CD8-positive, alpha-beta memory T cell (primary cell): ENCODE results near the gene HSPB1. TPM values are rescaled to one million over a fixed set of nuclear protein-coding genes. Genes with fewer than 3 reads are reported as not detected.
A peak's percentile ranks its signal among the peaks of the same experiment; 100 is the strongest.
"Not testable (repeated sequence)": the region's sequence is repeated elsewhere in the genome, so short reads cannot be mapped to it uniquely, and the experiment has no call there.

ENCODE experiments used
- CTCF ChIA-PET: fragments of 350-600 bp; sonication (Branson Sonifier 250); formaldehyde crosslinking; loops from one replicate; lab custom pipeline; 2021; ENCODE audit warnings: antibody characterized with exemption; lab: Charles Lee
- POLR2A ChIA-PET: fragments of 350-600 bp; sonication (Branson Sonifier 250); formaldehyde crosslinking; loops from one replicate; lab custom pipeline; 2021; ENCODE audit warnings: antibody characterized with exemption; lab: Charles Lee
- DNase-seq, 5 donors: peaks; one replicate each; pipeline versions ENCODE4 v3.0.0 to v3.0.0-alpha.2; 2020 to 2022; ENCODE audit warnings: mixed read lengths in 1 of 5
- H3K27ac ChIP-seq: one replicate; pipeline ENCODE4 v1.7.0; 2013; ENCODE audit warnings: low read depth, mild to moderate bottlenecking, low read length, moderate library complexity
- H3K27me3 ChIP-seq: 2 replicates; pipeline ENCODE4 v1.7.0; 2013; ENCODE audit warnings: low read length, mild to moderate bottlenecking; ENCODE audit not compliant: insufficient read depth, poor library complexity, severe bottlenecking
- H3K36me3 ChIP-seq: 2 replicates; pipeline ENCODE4 v1.7.0; 2013; ENCODE audit warnings: mild to moderate bottlenecking, low read length, moderate library complexity; ENCODE audit not compliant: insufficient read depth
- H3K4me1 ChIP-seq: 2 replicates; pipeline ENCODE4 v1.7.0; 2013; ENCODE audit warnings: mild to moderate bottlenecking, low read length, moderate library complexity; ENCODE audit not compliant: insufficient read depth
- H3K4me3 ChIP-seq: 2 replicates; pipeline ENCODE4 v1.7.0; 2013; ENCODE audit warnings: mild to moderate bottlenecking, low read length
- H3K9me3 ChIP-seq: 2 replicates; pipeline ENCODE4 v1.7.0; 2013; ENCODE audit warnings: mild to moderate bottlenecking, low read length
- H3K27ac Mint-ChIP-seq, 8 donors: one replicate each; pipeline ENCODE4 v1.8.0; 2020 to 2021; ENCODE audit warnings: mixed read lengths in 8 of 8, mild to moderate bottlenecking in 6 of 8, inconsistent platforms in 3 of 8, moderate library complexity in 3 of 8
- H3K27me3 Mint-ChIP-seq, 2 donors: one replicate each; pipeline ENCODE4 v1.8.0; 2020 to 2021; ENCODE audit warnings: mixed read lengths in 2 of 2, mild to moderate bottlenecking in 1 of 2, moderate library complexity in 1 of 2
- H3K36me3 Mint-ChIP-seq, 3 donors: one replicate each; pipeline ENCODE4 v1.8.0; 2020 to 2021; ENCODE audit warnings: mixed read lengths in 3 of 3, inconsistent platforms in 1 of 3, mild to moderate bottlenecking in 1 of 3
- H3K4me1 Mint-ChIP-seq, 3 donors: one replicate each; pipeline ENCODE4 v1.8.0; 2020 to 2021; ENCODE audit warnings: mixed read lengths in 3 of 3, inconsistent platforms in 1 of 3, mild to moderate bottlenecking in 1 of 3
- H3K4me3 Mint-ChIP-seq, 7 donors: one replicate each; pipeline ENCODE4 v1.8.0; 2020 to 2021; ENCODE audit warnings: mixed read lengths in 7 of 7, mild to moderate bottlenecking in 6 of 7, moderate library complexity in 4 of 7, inconsistent platforms in 2 of 7
- H3K9me3 Mint-ChIP-seq, 5 donors: one replicate each; pipeline ENCODE4 v1.8.0; 2020 to 2022; ENCODE audit warnings: mixed read lengths in 5 of 5, mild to moderate bottlenecking in 3 of 5, moderate library complexity in 2 of 5, inconsistent platforms in 1 of 5
- polyA plus RNA-seq: library from polyadenylated mRNA; unstranded; fragments of 300-500 nt; fragmentation: Illumina TruSeq; gene quantifications from one replicate; pipeline ENCODE4 v1.2.3, GENCODE V29; 2021
- total RNA-seq, 2 experiments: library from RNA; stranded (reverse); gene quantifications; one replicate each; pipeline ENCODE4 v1.2.3, GENCODE V29; 2021

Gene HSPB1
- total and polyA plus RNA-seq, 3 experiments from 2014 or later, result 74.7 to 84.1 (median 80.7) TPM

- no peak overlapping the region for H3K4me3 ChIP-seq
- H3K27me3 Mint-ChIP-seq, result peaks cover 17 to 38% of the 10 kb centered on the region in 2 donors
- H3K27me3 ChIP-seq, result peaks cover 10% of the 10 kb centered on the region
- no peaks in the 10 kb centered on the region for H3K9me3 ChIP-seq
- CTCF ChIA-PET, result interaction anchor here (0.6 to 1.3 kb wide), 9 partner anchors 8 to 86 kb away, joined by 3 to 5 read pairs (median 3); no protein-coding TSS in a partner anchor
- peaks cover 0 to 14% (median 7%) of the 10 kb centered on the region in 3 donors for H3K4me1 Mint-ChIP-seq
- peak in 1 of 5 donors; percentile 39 for DNase-seq
- H3K4me3 Mint-ChIP-seq, result no peak overlapping the region
- H3K36me3 ChIP-seq, result no peaks in the 10 kb centered on the region
- H3K36me3 Mint-ChIP-seq, result no peaks in the 10 kb centered on the region
- no peak overlapping the region for H3K27ac ChIP-seq
- H3K27ac Mint-ChIP-seq, result no peak overlapping the region
- H3K4me1 ChIP-seq, result no peaks in the 10 kb centered on the region
- POLR2A ChIA-PET, result no interaction called here
- peaks cover 0 to 3% (median 0%) of the 10 kb centered on the region in 5 donors for H3K9me3 Mint-ChIP-seq
These were observed 39.6 kb upstream of the HSPB1 start for GRCh38 chr7:76262683-76263402.

GRCh38 chr7:76265299-76265698 is 37.2 kb upstream of the HSPB1 start:
- no peaks in the 10 kb centered on the region for H3K36me3 Mint-ChIP-seq

GRCh38 chr7:76267107-76267893 is 35.2 kb upstream of the HSPB1 start:
- no peaks in the 10 kb centered on the region for H3K36me3 ChIP-seq
- no peak overlapping the region for H3K27ac Mint-ChIP-seq
- H3K27ac ChIP-seq, result no peak overlapping the region
- no peaks in the 10 kb centered on the region for H3K9me3 ChIP-seq
- H3K36me3 Mint-ChIP-seq, result no peaks in the 10 kb centered on the region
- peak overlapping the region in 1 of 7 donors; percentile 44 for H3K4me3 Mint-ChIP-seq
- H3K4me1 Mint-ChIP-seq, result peaks cover 4 to 13% (median 9%) of the 10 kb centered on the region in 3 donors
- no peak overlapping the region for H3K4me3 ChIP-seq
- peaks cover 22 to 38% of the 10 kb centered on the region in 2 donors for H3K27me3 Mint-ChIP-seq
- H3K9me3 Mint-ChIP-seq, result peaks cover 0 to 3% (median 0%) of the 10 kb centered on the region in 5 donors
- POLR2A ChIA-PET, result no interaction called here
- no peak for DNase-seq
- H3K4me1 ChIP-seq, result no peaks in the 10 kb centered on the region
- peaks cover 6% of the 10 kb centered on the region for H3K27me3 ChIP-seq
- CTCF ChIA-PET, result no interaction called here

More at GRCh38 chr7:76265299-76265698, 37.2 kb upstream of the HSPB1 start:
- POLR2A ChIA-PET, result no interaction called here
- H3K4me1 ChIP-seq, result no peaks in the 10 kb centered on the region
- no peaks in the 10 kb centered on the region for H3K9me3 ChIP-seq
- peaks cover 6% of the 10 kb centered on the region for H3K27me3 ChIP-seq
- no peak overlapping the region for H3K4me3 Mint-ChIP-seq
- no peak overlapping the region for H3K27ac ChIP-seq
- H3K4me1 Mint-ChIP-seq, result peaks cover 4 to 13% (median 11%) of the 10 kb centered on the region in 3 donors
- CTCF ChIA-PET, result interaction anchor here (0.6 kb wide), 1 partner anchor 1855 kb away, joined by 4 read pairs; no protein-coding TSS in a partner anchor
- peaks cover 0 to 3% (median 0%) of the 10 kb centered on the region in 5 donors for H3K9me3 Mint-ChIP-seq
- peaks cover 22 to 43% of the 10 kb centered on the region in 2 donors for H3K27me3 Mint-ChIP-seq
- DNase-seq, result no peak
- H3K27ac Mint-ChIP-seq, result no peak overlapping the region
- no peak overlapping the region for H3K4me3 ChIP-seq
- no peaks in the 10 kb centered on the region for H3K36me3 ChIP-seq

- no peak for DNase-seq
- H3K4me1 ChIP-seq, result no peaks in the 10 kb centered on the region
- POLR2A ChIA-PET, result no interaction called here
- H3K36me3 ChIP-seq, result no peaks in the 10 kb centered on the region
- Mint-ChIP-seq H3K27me3 (peaks cover 22 to 40% of the 10 kb centered on the region in 2 donors), H3K36me3 (no peaks in the 10 kb centered on the region), H3K27ac (no peak overlapping the region), H3K4me3 (no peak overlapping the region), H3K9me3 (peaks cover 0 to 3% (median 0%) of the 10 kb centered on the region in 5 donors), H3K4me1 (peaks cover 4 to 13% (median 9%) of the 10 kb centered on the region in 3 donors)
- no peak overlapping the region for H3K27ac ChIP-seq
- H3K27me3 ChIP-seq, result peaks cover 6% of the 10 kb centered on the region
- no peak overlapping the region for H3K4me3 ChIP-seq
- H3K9me3 ChIP-seq, result no peaks in the 10 kb centered on the region
- CTCF ChIA-PET, result interaction anchor here (1.2 kb wide), 1 partner anchor 23 kb away, joined by 3 read pairs; no protein-coding TSS in a partner anchor
These were observed 34.6 kb upstream of the HSPB1 start for GRCh38 chr7:76267894-76268183.

- no peaks in the 10 kb centered on the region for H3K36me3 Mint-ChIP-seq
- POLR2A ChIA-PET, result no interaction called here
- no peak overlapping the region for H3K27ac ChIP-seq
- H3K9me3 ChIP-seq, result no peaks in the 10 kb centered on the region
- no peaks in the 10 kb centered on the region for H3K36me3 ChIP-seq
- H3K27me3 ChIP-seq, result peaks cover 6% of the 10 kb centered on the region
- H3K4me3 Mint-ChIP-seq, result peak overlapping the region in 4 of 7 donors; percentile 2 to 41 (median 30)
- peaks cover 0 to 3% (median 0%) of the 10 kb centered on the region in 5 donors for H3K9me3 Mint-ChIP-seq
- peaks cover 20 to 39% of the 10 kb centered on the region in 2 donors for H3K27me3 Mint-ChIP-seq
- no peaks in the 10 kb centered on the region for H3K4me1 ChIP-seq
- no peak overlapping the region for H3K4me3 ChIP-seq
- H3K27ac Mint-ChIP-seq, result no peak overlapping the region
- CTCF ChIA-PET, result interaction anchor here (1.2 kb wide), 1 partner anchor 23 kb away, joined by 3 read pairs; no protein-coding TSS in a partner anchor
- DNase-seq, result no peak
- peaks cover 4 to 13% (median 10%) of the 10 kb centered on the region in 3 donors for H3K4me1 Mint-ChIP-seq
These were observed 34.1 kb upstream of the HSPB1 start for GRCh38 chr7:76268376-76268775.

- Histone ChIP-seq H3K36me3 (no peaks in the 10 kb centered on the region), H3K27ac (no peak overlapping the region), H3K9me3 (no peaks in the 10 kb centered on the region), H3K27me3 (peaks cover 6% of the 10 kb centered on the region), H3K4me1 (no peaks in the 10 kb centered on the region), H3K4me3 (no peak overlapping the region)
- Mint-ChIP-seq H3K27me3 (peaks cover 29 to 46% of the 10 kb centered on the region in 2 donors), H3K4me1 (peaks cover 4 to 13% (median 10%) of the 10 kb centered on the region in 3 donors), H3K36me3 (no peaks in the 10 kb centered on the region), H3K27ac (peak overlapping the region in 1 of 8 donors; percentile 50), H3K9me3 (no peaks in the 10 kb centered on the region), H3K4me3 (peak overlapping the region in 1 of 7 donors; percentile 18)
- no peak for DNase-seq
- POLR2A ChIA-PET, result no interaction called here
- CTCF ChIA-PET, result no interaction called here
These were observed 32.6 kb upstream of the HSPB1 start for GRCh38 chr7:76269895-76270294.

GRCh38 chr7:76271384-76271783 is 31.1 kb upstream of the HSPB1 start:
- POLR2A ChIA-PET, H3K27me3 ChIP-seq, H3K36me3 Mint-ChIP-seq, H3K27ac ChIP-seq, H3K36me3 ChIP-seq, H3K4me1 ChIP-seq, H3K4me3 ChIP-seq, H3K4me3 Mint-ChIP-seq, H3K9me3 Mint-ChIP-seq, DNase-seq, H3K9me3 ChIP-seq: not testable (repeated sequence)
- Mint-ChIP-seq H3K27ac (peak overlapping the region in 1 of 8 donors; percentile 52), H3K27me3 (peaks cover 28 to 46% of the 10 kb centered on the region in 2 donors), H3K4me1 (peaks cover 4 to 13% (median 10%) of the 10 kb centered on the region in 3 donors)
- CTCF ChIA-PET, result interaction anchor here (1.3 kb wide), 1 partner anchor 9 kb away, joined by 3 read pairs; no protein-coding TSS in a partner anchor
